GM04504 (cell line): ENCODE measurements around the gene PADI2.
"Not testable (repeated sequence)": the region's sequence is repeated elsewhere in the genome, so short reads cannot be mapped to it uniquely, and the experiment has no call there.

Experiments
- DNase-seq: peaks from one replicate; pipeline ENCODE4 v3.0.0-alpha.2; 2012; ENCODE audit warnings: low read depth

Gene PADI2

DNA sequence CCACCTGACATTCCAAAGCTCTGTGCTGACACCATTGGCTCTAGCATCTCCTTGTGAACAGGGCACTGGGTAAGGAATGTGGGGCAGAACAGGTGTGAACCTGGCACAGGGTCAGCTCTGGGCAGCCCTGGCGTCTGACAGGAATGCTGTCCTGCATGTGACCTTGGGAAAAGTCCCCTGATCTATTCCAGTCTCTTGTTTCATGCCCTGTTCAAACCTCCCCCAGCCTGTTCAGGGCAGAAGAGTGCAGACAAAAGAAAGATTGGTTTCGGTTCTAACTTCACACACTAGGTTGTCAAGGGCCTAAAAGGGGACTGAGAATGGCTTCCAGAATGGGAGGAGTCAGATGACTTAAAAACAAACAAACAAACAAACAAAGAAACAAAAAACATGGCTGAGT lies 37.8 kb downstream of the PADI2 start:
- no peak for DNase-seq

DNA sequence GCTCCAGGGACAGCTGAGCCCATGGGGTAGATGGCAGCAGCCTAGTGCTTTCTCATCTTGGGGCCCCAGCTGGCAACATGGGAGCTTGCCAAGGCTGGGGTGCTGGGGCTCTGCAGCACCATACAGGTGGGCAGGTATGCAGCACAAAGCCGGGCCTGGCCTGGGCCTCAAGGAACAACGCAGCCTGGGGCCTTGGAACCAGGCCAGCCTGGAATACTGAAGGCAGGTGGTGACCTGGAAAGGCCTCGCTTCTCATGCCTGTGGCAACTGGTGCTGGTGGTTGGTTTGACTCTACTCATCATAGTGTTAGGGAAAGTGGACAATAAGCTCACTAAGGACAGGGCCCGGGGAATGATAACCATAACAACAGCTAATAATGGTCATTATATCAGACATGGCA lies 38.4 kb downstream of the PADI2 start:
- no peak for DNase-seq

DNA sequence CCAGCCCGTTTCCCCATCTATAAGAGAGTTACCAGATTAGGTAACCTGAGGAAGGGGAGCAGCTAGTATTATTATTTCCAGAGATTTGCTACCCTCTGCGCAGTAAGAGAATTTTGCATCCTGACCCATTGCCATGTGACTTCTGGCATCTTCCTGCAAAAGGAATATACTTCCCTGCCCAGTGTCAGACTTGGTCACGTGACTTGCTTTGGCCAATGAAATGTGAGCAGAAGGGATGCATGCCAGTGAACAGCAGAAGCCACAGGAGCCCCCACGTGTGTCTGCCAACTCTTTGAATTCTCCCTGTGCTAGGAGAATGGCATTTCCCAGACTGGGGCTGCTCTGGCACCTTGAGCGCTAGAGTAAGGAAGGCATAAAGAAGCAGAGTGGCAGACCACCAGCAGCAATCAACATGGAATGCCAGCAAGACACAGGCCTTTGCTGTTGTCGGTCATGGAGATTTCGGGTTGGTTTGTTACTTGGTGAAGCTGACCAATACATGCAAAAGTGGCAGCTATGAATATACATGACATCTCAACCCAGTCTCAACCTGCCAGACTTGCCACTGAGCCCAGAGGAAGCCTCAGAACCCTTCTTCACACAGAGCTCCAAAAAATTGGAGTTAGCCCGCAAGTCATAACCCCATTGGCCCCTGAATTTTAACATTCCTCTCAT lies 39.0 kb downstream of the PADI2 start:
- DNase-seq, result no peak

DNA sequence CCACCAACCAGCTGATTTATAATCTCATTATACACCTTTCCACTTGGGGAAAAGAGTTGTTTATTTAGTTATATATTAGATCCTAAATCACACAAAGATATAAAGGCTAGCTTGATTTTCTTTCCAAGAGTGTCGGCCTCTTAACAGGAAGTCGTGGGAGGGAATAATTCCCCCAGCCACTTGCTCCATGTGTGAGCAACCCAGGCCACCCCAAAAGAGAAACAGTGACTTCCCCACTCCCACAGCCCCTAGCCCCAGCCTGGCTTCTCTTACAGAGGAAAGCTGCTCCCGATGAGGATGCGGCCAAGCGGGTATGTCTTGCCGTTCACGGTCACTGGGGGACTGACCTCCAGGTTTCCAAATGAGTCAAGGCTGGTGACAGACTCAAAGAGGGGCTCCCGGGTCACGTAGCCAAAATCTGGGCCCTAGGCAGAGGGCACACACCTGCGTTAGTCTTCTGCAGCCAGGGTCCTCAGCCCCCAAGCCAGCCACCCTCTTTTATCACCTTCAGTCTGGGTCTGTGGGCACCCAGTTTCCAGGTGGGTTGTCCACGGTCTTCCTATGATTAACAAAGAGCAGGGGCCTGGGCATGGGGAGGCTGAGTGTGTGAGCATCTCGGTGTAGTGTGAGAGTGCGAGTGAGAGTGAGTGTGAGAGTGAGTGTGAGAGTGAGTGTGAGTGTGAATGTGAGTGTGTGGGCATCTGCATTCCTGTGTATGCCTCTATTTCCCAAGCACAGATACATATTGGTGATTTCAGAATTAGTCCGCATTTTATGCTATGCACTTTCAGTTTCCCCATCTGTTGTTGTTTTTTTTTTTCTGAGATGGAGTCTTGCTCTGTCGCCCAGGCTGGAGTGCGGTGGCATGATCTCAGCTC lies 40.0 kb downstream of the PADI2 start:
- DNase-seq, result no peak

DNA sequence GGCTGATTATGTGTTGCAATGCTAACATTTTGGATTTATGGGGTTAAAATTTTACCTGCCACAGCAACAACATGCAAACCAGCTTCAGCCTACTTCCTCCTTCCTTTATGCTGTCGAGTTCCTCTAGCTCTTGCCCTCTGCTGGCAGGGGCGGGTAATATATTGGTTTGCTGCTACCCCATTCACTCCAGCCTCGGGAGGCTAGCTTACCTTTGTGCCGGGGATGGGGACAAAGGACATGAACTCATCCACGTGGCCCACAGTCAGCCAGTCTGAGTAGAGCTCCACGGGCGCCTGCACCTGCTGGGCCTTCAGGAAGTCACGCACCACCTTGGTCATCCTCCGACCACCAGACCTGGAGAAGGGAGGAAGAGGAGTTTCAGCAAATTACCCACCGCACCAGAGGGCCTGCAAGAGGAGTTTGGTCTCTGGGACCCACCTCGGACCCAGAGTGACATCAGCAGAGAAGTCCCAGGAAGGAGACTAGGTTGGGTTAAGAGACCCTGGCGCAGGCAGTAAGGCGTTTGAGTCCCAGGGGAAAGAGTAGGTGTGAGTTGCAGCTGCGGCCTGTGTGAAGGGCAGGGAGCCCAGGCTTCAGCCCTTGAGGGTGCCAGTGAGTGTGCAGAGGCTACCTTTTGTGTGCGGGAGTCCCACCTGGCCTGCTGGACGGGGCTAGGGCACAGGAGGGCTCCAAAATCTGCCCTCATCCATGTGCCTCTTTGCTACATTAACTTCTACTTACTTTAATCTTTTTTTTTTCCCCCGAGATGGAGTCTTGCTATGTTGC lies 43.6 kb downstream of the PADI2 start:
- DNase-seq, result no peak

DNA sequence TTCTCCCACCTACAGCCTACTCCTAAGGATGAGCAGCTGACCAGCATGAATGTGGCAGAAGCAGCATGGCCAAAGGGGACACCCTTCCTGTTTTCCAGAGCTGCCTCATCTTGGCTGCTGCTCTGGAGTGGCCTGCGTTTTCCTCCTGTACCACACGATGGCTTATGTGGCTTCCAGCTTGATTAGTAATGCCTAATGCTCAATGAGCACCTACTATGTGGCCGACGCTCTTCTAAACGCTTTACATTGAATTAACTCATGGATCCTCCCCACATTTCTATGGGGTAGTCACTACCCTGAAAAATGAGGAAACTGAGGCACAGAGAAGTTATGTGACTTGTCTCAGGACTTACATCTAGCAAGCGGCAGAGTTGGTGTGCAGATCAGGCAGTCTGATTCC lies 47.5 kb downstream of the PADI2 start:
- no peak for DNase-seq

DNA sequence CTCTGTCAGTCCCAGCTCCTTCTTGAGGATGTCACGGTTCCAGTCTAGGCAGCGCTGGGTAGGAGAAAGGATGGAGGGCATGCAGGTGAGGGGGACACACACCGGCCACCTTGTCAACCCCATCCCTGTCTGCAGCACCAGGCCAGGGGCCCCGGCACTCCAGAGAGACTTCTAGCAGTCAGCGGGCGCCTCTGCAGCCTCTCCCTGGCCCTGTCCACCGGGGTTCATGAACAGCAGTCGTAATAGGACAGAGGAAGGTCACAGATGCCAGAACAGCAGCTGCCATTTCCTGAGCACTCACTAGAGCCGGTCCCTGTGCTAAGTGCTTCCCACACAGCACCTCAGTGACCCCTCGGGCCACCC lies 49.1 kb downstream of the PADI2 start:
- no peak for DNase-seq

DNA sequence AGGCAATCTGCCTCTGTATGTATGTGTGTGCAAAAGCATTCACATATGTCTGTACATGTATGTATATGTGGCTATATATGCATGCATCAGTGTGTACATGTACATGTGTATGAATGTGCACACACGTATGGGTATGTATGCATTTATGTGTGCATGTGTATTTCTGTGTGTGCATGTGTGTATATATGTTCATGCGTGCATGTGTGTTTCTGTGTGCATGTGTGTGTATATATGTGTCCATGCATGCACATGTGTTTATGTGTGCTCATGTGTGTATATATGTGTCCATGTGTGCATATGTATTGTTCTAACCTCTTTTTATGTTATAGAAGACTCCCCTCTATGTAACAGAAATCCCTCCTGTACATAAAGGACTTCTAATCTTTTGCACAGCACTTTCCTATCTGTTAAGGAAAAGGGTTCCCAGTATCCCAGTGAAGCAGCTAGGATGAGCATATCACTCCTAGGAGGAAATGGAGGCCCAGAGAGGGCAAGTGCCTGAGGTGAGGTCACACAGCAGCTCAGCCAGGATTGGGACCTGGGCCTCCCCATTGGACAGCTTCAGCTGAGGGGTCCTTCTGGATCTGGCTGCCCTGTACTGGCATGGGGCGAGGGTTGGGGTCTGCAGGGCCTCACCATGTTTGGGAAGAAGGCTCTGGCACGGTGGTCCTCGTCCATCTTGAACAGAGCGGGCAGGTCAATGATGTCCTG lies 49.6 kb downstream of the PADI2 start:
- no peak for DNase-seq

DNA sequence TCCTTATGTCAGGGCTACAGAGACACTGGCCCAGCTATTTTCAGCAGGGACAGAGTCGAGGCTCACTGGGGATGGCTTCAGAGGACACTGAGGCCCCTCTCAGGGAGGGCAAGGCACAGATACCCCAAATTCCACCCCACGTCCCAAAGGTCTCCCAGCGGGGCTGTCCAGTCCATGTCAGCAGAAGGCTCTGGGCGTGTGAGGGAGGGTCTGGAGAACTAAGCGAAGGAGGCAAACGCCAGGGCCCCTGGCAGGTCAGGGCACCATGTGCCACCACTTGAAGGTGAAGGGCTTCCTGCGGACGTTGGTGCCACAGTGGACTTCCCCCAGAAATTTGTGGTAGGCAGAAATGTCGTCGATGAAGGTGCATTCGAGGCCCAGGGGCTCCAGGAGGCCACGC lies 50.5 kb downstream of the PADI2 start:
- no peak for DNase-seq

DNA sequence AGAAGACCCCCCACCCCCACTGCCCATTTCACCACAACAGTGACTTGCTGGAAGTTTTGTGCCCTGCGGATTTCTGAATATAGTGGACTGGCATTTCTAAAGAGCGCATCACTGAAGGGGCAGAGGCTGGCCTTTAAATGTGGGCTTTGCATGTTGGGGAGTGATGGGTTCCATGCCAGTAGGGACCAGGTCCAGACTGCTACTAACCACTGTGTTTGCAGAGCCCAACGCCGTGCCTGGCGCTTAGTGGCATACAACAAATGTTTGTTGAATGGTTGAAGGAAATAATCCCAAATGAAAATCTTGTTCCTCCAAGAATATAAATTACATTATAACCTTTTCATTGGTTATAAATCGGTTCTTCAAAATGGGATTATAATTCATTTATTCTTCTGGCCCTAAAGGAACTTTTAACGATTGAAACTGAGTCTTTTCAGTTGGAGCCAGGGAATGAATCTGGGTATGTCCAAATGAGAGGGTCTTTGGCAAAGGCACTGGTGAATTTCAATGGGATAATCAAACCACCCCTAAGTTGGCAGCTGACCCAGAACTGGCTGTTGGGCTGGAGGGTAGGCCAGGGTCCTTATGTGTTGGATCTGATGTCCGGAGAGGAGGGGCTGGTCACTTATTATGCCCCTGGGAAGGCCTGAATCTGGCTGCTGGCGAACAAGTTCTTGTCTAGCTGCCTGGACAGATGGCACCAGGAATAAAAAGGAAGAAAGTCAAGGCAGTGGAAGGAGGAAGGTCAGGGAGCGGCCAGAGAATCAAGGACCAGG lies 51.6 kb downstream of the PADI2 start:
- DNase-seq, result no peak

DNA sequence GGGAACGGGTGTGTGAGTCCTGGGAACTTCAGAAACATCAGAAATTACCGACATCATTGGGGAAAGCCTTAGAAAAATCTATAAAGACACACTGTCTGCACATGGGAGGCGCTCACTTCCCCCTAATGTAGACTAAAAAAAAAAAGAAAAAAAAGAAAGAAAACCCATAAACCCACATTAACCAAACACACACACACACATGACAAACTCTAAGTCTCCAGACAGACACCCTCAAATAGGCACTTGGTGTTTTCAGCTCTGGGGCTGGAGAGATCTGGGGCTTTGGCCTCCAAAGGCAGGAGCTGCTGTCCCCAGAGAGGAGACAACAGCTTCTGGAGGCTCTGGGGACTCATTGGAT lies 52.2 kb downstream of the PADI2 start:
- no peak for DNase-seq

DNA sequence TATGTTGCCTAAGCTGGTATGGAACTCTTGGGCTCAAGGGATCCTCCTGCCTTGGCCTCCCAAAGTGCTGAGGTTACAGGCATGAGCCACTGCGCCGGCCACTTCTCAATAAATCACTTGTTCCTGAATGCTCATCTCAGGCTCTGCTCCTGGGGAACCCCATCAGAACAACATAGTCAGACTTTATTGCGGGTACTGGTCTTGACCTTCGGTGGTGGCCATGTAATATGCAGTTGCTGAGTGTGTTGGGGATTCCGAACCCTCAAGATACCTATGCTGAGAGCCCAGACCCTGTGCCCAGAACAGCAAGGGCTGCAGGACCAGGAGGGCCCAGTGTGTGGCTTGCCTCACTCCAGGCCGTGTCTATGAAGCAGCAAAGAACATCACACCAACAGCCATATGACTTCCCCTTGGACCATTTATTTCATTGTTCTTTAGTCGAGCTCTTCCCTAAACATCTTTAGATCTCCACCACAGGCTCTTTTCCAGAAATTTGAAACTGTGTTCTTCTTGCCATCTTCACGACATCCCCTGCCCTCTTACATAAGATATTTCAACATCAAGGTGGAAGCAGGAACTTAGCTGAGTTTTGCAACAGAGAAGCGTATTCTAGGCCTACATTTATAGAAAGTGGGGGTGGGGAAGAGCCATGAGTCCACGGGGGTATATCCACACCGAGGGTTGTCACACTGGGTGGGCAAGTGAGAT lies 52.7 kb downstream of the PADI2 start:
- no peak for DNase-seq

DNA sequence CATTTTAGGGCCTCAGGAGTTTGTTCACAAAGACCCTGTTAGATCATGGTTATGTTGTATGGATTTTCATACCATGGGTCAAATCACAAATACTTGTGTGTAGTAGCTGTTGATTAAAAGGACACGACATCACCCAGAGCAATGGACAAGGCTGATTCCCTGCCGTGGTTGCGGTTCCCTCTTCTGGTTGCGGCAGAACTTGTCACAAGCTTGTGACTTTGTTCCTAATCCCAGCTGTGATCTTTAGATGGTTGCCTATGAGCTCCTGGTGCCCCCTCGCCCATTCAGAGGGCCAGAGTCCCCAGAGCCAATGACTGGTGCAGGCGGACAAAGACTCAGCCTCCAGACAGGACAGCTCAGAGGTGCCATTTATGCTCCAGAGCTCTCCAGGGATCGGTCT lies 53.6 kb downstream of the PADI2 start:
- no peak for DNase-seq

DNA sequence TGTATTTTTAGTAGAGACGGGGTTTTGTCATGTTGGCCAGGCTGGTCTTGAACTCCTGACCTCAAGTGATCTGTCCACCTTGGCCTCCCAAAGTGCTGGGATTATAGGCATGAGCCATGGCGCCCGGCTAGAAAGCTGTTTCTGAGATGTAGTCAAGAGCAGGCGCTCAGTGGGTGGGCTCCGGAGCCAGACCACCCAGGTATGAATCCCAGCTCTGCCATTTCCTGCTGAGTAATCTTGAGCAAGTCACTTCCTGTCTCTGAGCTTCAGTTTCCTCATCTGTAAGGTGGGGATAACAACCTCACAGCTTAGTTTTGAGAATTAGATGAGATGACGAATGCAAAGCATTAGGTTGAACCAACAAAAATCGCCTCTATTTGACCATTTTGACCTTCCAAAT lies 56.5 kb downstream of the PADI2 start:
- not testable (repeated sequence) for DNase-seq

DNA sequence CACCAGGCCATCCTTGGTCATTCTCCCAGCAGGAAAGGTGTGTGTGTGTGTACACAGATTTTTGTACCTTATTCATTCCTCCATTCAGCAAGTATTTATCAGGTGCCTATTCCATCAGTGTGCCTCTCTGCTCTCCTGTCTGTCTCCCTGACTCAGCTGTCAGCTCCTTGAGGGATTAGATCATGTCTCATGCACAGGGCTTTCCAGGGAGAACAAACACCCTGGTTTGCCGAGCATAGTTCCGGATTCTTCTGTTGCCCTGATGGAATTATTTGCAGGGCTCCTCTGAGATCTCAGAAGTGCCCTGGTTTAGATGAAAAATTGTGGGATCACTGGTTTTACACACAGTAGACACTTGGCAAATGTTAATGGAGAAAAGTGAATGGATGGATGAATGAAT lies 57.4 kb downstream of the PADI2 start:
- no peak for DNase-seq

DNA sequence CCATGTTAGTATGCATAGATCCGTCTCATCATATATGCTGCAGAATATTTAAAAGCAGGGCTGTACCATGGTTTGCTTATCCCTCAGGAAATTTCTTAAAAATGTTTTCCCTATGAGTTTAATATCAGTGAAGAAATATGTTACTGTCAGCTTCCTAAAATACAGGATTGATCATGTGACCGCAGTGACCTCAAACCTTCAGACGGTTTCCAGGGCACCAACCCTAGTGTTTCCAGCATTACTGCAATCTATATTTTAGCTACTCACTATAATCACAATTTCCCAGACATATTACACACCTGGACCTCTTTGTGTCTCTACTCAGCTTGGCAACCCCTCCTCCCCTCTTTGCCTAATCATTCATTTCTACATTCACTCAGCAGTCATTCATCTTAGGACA lies 57.8 kb downstream of the PADI2 start:
- no peak for DNase-seq

DNA sequence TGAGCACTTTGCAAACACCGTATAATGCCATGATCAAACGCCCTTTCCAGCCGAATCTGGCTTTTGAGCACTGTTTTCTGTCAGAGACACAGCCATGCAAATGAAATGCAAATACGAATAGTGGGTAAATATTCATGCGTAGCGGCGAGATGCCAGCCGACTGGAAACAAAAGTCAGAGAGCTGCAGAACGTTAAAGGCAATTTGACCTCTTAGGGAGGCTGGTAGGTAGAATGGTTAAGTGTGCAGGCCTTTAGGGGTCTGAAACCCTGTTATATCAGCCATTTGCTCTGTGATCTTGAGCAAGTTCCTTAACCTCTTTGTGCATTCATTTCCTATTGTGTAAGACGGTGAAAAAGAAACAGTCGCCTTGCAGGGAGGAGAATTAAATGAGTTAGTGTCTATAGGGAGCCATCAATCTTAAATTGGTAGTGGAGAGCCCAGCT lies 58.9 kb downstream of the PADI2 start:
- DNase-seq, result no peak

DNA sequence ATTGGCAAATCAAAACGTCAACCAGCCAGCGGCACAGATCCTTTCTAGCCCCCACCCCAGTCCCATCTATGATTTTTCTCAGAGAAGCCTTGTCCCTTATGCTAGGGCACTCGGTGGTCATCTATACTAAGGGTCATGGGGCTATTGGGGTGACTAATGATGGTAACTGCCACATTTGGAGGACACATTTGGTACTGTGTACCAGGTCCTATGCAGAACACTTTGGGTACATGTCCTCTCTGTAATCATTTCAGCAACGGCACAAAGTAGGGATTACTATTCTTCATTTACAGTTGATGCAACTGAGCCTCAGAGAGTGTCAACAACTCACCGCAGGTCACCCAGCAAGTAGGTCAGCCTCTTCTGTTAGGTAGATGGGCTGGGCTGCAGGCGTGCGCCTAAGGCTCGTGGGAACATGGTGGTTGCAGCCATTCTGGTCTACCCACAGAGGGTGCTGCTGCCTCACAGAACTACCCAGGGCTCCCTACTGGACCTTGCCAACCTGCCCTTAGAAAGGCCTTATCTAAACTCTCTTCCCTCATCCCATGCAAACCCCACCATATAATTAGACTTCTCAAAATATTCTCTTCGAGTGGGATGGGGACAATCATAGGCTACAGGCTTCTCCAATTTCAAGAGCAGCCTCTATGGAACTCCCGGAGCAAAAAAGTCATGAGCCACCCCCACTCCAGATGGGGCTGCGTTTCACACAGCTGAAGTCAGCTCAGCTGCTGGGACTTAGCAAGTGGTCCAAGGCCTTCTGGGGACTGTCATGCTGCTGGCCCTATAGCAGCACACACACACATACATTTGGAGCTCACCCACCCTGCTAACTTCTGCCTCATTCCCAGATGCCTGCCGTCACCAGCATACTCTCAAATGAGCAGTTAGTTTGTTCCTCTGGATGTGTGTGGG lies 59.6 kb downstream of the PADI2 start:
- DNase-seq, result peak; percentile 37

DNA sequence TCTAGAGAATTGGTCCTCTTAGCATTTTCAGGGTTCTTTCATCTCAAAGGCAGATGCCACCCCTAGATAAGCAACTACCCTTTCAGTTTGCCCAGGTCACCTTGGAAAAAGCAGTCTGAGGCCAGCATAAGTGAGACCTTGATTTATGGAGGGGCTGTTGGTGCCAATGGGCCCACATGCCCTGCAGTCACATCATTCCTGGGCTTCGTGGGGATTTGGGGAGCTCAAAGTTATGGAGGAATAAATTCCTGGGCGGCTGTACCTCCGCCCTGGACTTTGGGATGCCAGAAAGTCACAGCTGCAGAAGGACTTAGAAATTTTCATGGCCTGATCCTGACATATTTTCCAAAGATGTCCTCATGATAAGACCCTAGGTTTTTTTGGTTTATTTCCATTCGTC lies 62.7 kb downstream of the PADI2 start:
- DNase-seq, result no peak

DNA sequence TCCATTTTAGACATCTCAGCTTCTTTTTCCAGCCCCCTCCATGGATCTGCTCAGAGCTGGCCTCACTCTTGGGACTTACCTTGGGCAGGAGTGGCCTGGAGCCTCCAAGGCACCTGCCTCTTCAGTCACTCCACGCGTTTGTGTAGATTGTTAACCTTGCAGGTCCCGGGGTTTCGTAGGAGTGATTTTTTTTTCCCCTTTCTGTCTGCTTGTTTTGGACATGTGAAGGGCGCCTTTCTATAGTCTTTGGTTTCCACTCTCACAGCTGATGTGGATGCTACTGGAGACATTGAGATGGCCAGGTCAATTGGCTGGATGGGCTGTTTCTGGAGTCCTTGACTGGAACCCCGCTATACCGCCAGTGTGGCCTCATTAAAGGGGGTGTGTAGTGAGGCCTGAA lies 63.5 kb downstream of the PADI2 start:
- no peak for DNase-seq
